IMR-90 (cell line): ENCODE results near the gene SOWAHC. TPM values are rescaled to one million over a fixed set of nuclear protein-coding genes. Genes with fewer than 3 reads are reported as not detected.

Source experiments
- ATAC-seq: fragments of 200-7000 bp; cut with Tn5 transposase; 2 replicates; pipeline ENCODE4 v1.9.1; 2020; ENCODE audit warnings: low read depth, mild to moderate bottlenecking, moderate library complexity
- BruUV-seq: library from RNA; stranded (reverse); fragments of 400-500 nt; replicated peaks from 2 replicates; lab custom pipeline; 2021; lab: Mats Ljungman, UMichigan
- CTCF ChIA-PET: fragments of 300-600 bp; formaldehyde crosslinking; extraction: SDS; loops from one replicate; lab custom pipeline; 2021; ENCODE audit warnings: antibody characterized with exemption; lab: Yijun Ruan, JAX
- POLR2A ChIA-PET: fragments of 300-600 bp; sonication (Branson Sonifier 250); formaldehyde crosslinking; loops from one replicate; lab custom pipeline; 2022; ENCODE audit warnings: antibody characterized with exemption; ENCODE audit not compliant: unreplicated experiment; lab: Charles Lee
- DNase-seq: peaks from one replicate; pipeline ENCODE4 v3.0.0; 2013
- H2AFZ ChIP-seq: replicated peaks from 2 replicates; pipeline ENCODE3; 2013; ENCODE audit warnings: low read length, mild to moderate bottlenecking; ENCODE audit not compliant: poor library complexity
- H2AK5ac ChIP-seq: 2 replicates; pipeline ENCODE4 v1.6.1; 2013; ENCODE audit warnings: low read depth, low read length, inconsistent platforms
- H2AK9ac ChIP-seq: replicated peaks from 2 replicates; pipeline ENCODE3; 2013; ENCODE audit warnings: mild to moderate bottlenecking, low read depth, low read length, moderate library complexity; ENCODE audit not compliant: poor library complexity
- H2BK120ac ChIP-seq: 2 replicates; pipeline ENCODE4 v1.6.1; 2013; ENCODE audit warnings: low read depth, low read length, inconsistent platforms
- H2BK15ac ChIP-seq: 3 replicates; pipeline ENCODE4 v1.6.1; 2013; ENCODE audit warnings: low read depth, low read length, inconsistent platforms
- H2BK20ac ChIP-seq: 2 replicates; pipeline ENCODE4 v1.6.1; 2013; ENCODE audit warnings: low read depth, mild to moderate bottlenecking, inconsistent platforms, low read length, moderate library complexity
- H2BK5ac ChIP-seq: 2 replicates; pipeline ENCODE4 v1.6.1; 2013; ENCODE audit warnings: mild to moderate bottlenecking, low read depth, low read length, inconsistent platforms; ENCODE audit not compliant: poor library complexity, severe bottlenecking
- H3K14ac ChIP-seq: replicated peaks from 2 replicates; pipeline ENCODE4 v1.6.1; 2013; ENCODE audit warnings: low read depth, low read length, inconsistent platforms
- H3K18ac ChIP-seq: 2 replicates; pipeline ENCODE4 v1.6.1; 2013; ENCODE audit warnings: low read depth, low read length, control low read depth
- H3K23ac ChIP-seq: 2 replicates; pipeline ENCODE4 v1.6.1; 2013; ENCODE audit warnings: low read depth, low read length, inconsistent platforms
- H3K27ac ChIP-seq: 2 replicates; pipeline ENCODE4 v1.5.1; 2013; ENCODE audit warnings: mild to moderate bottlenecking, control low read depth, low read length; ENCODE audit not compliant: insufficient read depth
- H3K27me3 ChIP-seq: 2 replicates; pipeline ENCODE4 v1.6.1; 2013; ENCODE audit warnings: low read length; ENCODE audit not compliant: control insufficient read depth, insufficient read depth
- H3K36me3 ChIP-seq: 2 replicates; pipeline ENCODE4 v1.6.1; 2013; ENCODE audit warnings: low read length, mixed read lengths; ENCODE audit not compliant: control insufficient read depth, insufficient read depth
- H3K4ac ChIP-seq: 2 replicates; pipeline ENCODE4 v1.6.1; 2013; ENCODE audit warnings: low read depth, low read length, inconsistent platforms
- H3K4me1 ChIP-seq: 2 replicates; pipeline ENCODE4 v1.6.1; 2013; ENCODE audit warnings: low read length, mixed read lengths; ENCODE audit not compliant: control insufficient read depth, insufficient read depth
- H3K4me2 ChIP-seq: 2 replicates; pipeline ENCODE4 v1.6.1; 2013; ENCODE audit warnings: low read depth, mild to moderate bottlenecking, control low read depth, low read length, moderate library complexity
- H3K4me3 ChIP-seq: 2 replicates; pipeline ENCODE4 v1.5.1; 2013; ENCODE audit warnings: low read depth, mild to moderate bottlenecking, control low read depth, low read length, moderate library complexity; ENCODE audit not compliant: insufficient read depth
- H3K56ac ChIP-seq: 2 replicates; pipeline ENCODE4 v1.6.1; 2013; ENCODE audit warnings: low read length, inconsistent platforms; ENCODE audit not compliant: insufficient read depth; ENCODE audit errors: extremely low read depth
- H3K79me1 ChIP-seq, 2 experiments: 2 replicates each; pipeline ENCODE4 v1.6.1; 2013; ENCODE audit warnings: low read length in 2 of 2, inconsistent platforms in 1 of 2, low read depth in 1 of 2
- H3K9ac ChIP-seq: 2 replicates; pipeline ENCODE4 v1.6.1; 2013; ENCODE audit warnings: low read depth, low read length, control low read depth
- H3K9me1 ChIP-seq: 2 replicates; pipeline ENCODE4 v1.6.1; 2013; ENCODE audit warnings: low read length, inconsistent platforms; ENCODE audit not compliant: insufficient read depth
- H3K9me3 ChIP-seq: 2 replicates; pipeline ENCODE4 v1.6.1; 2013; ENCODE audit warnings: low read length; ENCODE audit not compliant: control insufficient read depth, insufficient read depth
- H4K20me1 ChIP-seq: 2 replicates; pipeline ENCODE4 v1.6.1; 2013; ENCODE audit warnings: low read length, inconsistent platforms; ENCODE audit not compliant: insufficient read depth
- H4K5ac ChIP-seq: 2 replicates; pipeline ENCODE4 v1.6.1; 2013; ENCODE audit warnings: mild to moderate bottlenecking, low read depth, low read length, control low read depth
- H4K8ac ChIP-seq, 2 experiments: 2 replicates each; pipeline ENCODE4 v1.6.1; 2013; ENCODE audit warnings: low read depth in 2 of 2, low read length in 2 of 2, control low read depth in 1 of 2, inconsistent platforms in 1 of 2
- H4K91ac ChIP-seq: 2 replicates; pipeline ENCODE4 v1.6.1; 2013; ENCODE audit warnings: low read depth, low read length, inconsistent platforms; ENCODE audit not compliant: insufficient read depth
- BHLHE40 ChIP-seq: fragments of 150-350 bp; IDR thresholded peaks from 2 replicates; pipeline ENCODE4 v1.6.1; 2016; ENCODE audit warnings: mild to moderate bottlenecking, low read depth, low read length
- CEBPB ChIP-seq: IDR thresholded peaks from 2 replicates; pipeline ENCODE4 v1.6.1; 2012; ENCODE audit warnings: low read depth, low read length, improper control_type of control experiment
- CHD1 ChIP-seq: IDR thresholded peaks from 2 replicates; pipeline ENCODE4 v1.6.1; 2012; ENCODE audit warnings: low read depth, low read length, improper control_type of control experiment
- CTCF ChIP-seq: conservative IDR thresholded peaks from 2 replicates; pipeline ENCODE4 v1.5.1; 2012; ENCODE audit warnings: mild to moderate bottlenecking, low read depth, low read length, improper control_type of control experiment
- ELK1 ChIP-seq: fragments of 150-350 bp; IDR thresholded peaks from 2 replicates; pipeline ENCODE4 v1.6.1; 2016; ENCODE audit warnings: low read depth, mild to moderate bottlenecking, low read length, moderate library complexity, borderline replicate concordance
- FOS ChIP-seq: fragments of 150-350 bp; IDR thresholded peaks from 2 replicates; pipeline ENCODE4 v1.6.1; 2016; ENCODE audit warnings: low read depth, low read length
- MAFK ChIP-seq: IDR thresholded peaks from 2 replicates; pipeline ENCODE4 v1.6.1; 2012; ENCODE audit warnings: low read depth, low read length, improper control_type of control experiment
- MAZ ChIP-seq: IDR thresholded peaks from 2 replicates; pipeline ENCODE4 v1.6.1; 2012; ENCODE audit warnings: low read depth, mild to moderate bottlenecking, low read length, improper control_type of control experiment, moderate library complexity, borderline replicate concordance
- MXI1 ChIP-seq: IDR thresholded peaks from 2 replicates; pipeline ENCODE4 v1.6.1; 2012; ENCODE audit warnings: low read depth, mild to moderate bottlenecking, low read length, moderate library complexity, borderline replicate concordance
- NFE2L2 ChIP-seq: fragments of 150-350 bp; IDR thresholded peaks from 2 replicates; pipeline ENCODE4 v1.6.1; 2016; ENCODE audit warnings: low read depth, mild to moderate bottlenecking, low read length
- POLR2A ChIP-seq: IDR thresholded peaks from 2 replicates; pipeline ENCODE4 v1.6.1; 2012; ENCODE audit warnings: mild to moderate bottlenecking, low read depth, low read length
- RAD21 ChIP-seq: IDR thresholded peaks from 2 replicates; pipeline ENCODE4 v1.6.1; 2012; ENCODE audit warnings: low read length, improper control_type of control experiment
- RCOR1 ChIP-seq: IDR thresholded peaks from 2 replicates; pipeline ENCODE4 v1.6.1; 2012; ENCODE audit warnings: mild to moderate bottlenecking, low read length, improper control_type of control experiment; ENCODE audit not compliant: insufficient replicate concordance
- RFX5 ChIP-seq: IDR thresholded peaks from 2 replicates; pipeline ENCODE4 v1.8.0; 2012; ENCODE audit warnings: low read depth, mild to moderate bottlenecking, low read length, moderate library complexity
- SMC3 ChIP-seq: fragments of 150-350 bp; IDR thresholded peaks from 2 replicates; pipeline ENCODE4 v1.6.1; 2016; ENCODE audit warnings: low read depth, mild to moderate bottlenecking, antibody characterized with exemption, low read length, moderate library complexity
- USF2 ChIP-seq: fragments of 150-350 bp; IDR thresholded peaks from 2 replicates; pipeline ENCODE4 v1.6.1; 2017; ENCODE audit warnings: mild to moderate bottlenecking, antibody characterized with exemption, low read length, low read depth
- WGBS, 2 experiments: methylation state at CpG; one replicate each; pipeline versions ENCODE4 v1.1.5 to v1.1.7; 2013; ENCODE audit warnings: missing lambda C conversion rate in 2 of 2; ENCODE audit not compliant: insufficient read length in 1 of 2; ENCODE audit errors: extremely low coverage in 2 of 2; 5-methylcytosine and 5-hydroxymethylcytosine counted together
- dilution Hi-C: fragments of 300-500 bp; cut with HindIII; formaldehyde crosslinking; loops from one replicate; pipeline ENCODE4 v1.14.3; 2018; ENCODE audit warnings: low sequenced_read_pairs; ENCODE audit not compliant: unreplicated experiment
- in situ Hi-C: fragments of 300-500 bp; cut with MboI; formaldehyde crosslinking; loops from 3 replicates; pipeline ENCODE4 v1.14.3; 2019; ENCODE audit warnings: low sequenced_read_pairs, inconsistent platforms, mixed read lengths
- intact Hi-C: fragments of 100-400 bp; cut with micrococcal nuclease; formaldehyde crosslinking; loops from 2 replicates; pipeline ENCODE4 v1.10.0; 2022
- polyA plus RNA-seq, 3 experiments: library from polyadenylated mRNA; depleted of rRNA; stranded (reverse); fragments of >200 nt; gene quantifications; 2 replicates each; pipeline ENCODE4 v1.2.3, GENCODE V29; 2012; ENCODE audit warnings: low replicate concordance in 1 of 3
- total RNA-seq: library from RNA; depleted of rRNA; stranded (reverse); fragments of >200 nt; gene quantifications from 2 replicates; pipeline ENCODE4 v1.2.3, GENCODE V29; 2012

The SOWAHC gene
- total and polyA plus RNA-seq, 2 of the 4 experiments (the other 2 are of a cell fraction): 3.2 to 4.8 TPM

DNA sequence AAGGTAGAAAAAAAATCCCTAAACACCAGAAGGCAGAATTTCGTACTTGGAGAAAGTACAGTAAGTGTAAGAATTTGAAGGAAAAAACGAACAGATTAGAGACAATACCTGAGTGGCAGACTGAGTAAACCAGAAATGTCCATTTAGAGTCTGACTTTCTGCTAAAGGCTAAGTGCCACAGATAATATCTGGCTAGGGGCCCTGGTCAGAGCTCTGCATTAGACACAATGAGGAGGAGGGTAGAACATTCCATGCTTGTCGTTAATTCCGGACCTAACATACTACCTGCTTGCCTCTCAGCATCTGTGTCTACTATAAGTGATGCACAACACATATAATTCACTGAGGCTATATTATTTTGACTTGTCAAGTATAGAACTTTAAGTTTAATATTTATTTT is 18.5 kb upstream of the SOWAHC start:
- no peak overlapping the region for H3K18ac ChIP-seq
- no peak overlapping the region for H3K23ac ChIP-seq
- intact Hi-C loops (loop anchor here (5.0 kb wide), 1 partner anchor 38 kb away; no protein-coding TSS in a partner anchor), dilution Hi-C loops (no loop called here), in situ Hi-C loops (no loop called here)
- TF ChIP-seq FOS (no peak), CTCF (no peak), SMC3 (no peak), RCOR1 (no peak), POLR2A (no peak), MAZ (no peak), RFX5 (no peak), CEBPB (no peak), MAFK (no peak), NFE2L2 (no peak), RAD21 (no peak), ELK1 (no peak), BHLHE40 (no peak), MXI1 (no peak), CHD1 (no peak), USF2 (no peak)
- peaks cover 3% of the 10 kb centered on the region for H3K4me1 ChIP-seq
- H3K9me3 ChIP-seq: no peaks in the 10 kb centered on the region
- peaks cover 18% of the 10 kb centered on the region for H3K9me1 ChIP-seq
- H3K27ac ChIP-seq: no peak overlapping the region
- H3K27me3 ChIP-seq: no peaks in the 10 kb centered on the region
- no peak overlapping the region for H4K5ac ChIP-seq
- no peak overlapping the region for H2BK120ac ChIP-seq
- no peak overlapping the region for H2BK20ac ChIP-seq
- H2BK5ac ChIP-seq: no peak overlapping the region
- peaks cover 2% of the 10 kb centered on the region for H3K36me3 ChIP-seq
- H2AK9ac ChIP-seq: no peak overlapping the region
- ChIA-PET POLR2A (no interaction called here), CTCF (no interaction called here)
- H2AFZ ChIP-seq: no peak overlapping the region
- H3K4ac ChIP-seq: no peak overlapping the region
- DNase-seq: no peak
- H3K4me3 ChIP-seq: no peak overlapping the region
- peaks cover 31% of the 10 kb centered on the region for H4K20me1 ChIP-seq
- H3K14ac ChIP-seq: no peak overlapping the region
- no peak overlapping the region for H3K4me2 ChIP-seq
- H2AK5ac ChIP-seq: no peak overlapping the region
- peaks cover 33 to 80% of the 10 kb centered on the region in 2 experiments for H3K79me1 ChIP-seq
- H3K56ac ChIP-seq: no peak overlapping the region
- H3K9ac ChIP-seq: no peak overlapping the region
- no TSS peak for BruUV-seq
- no peak for ATAC-seq
- no CpG with 5 or more reads among the region's 4 CpGs for WGBS, 2 experiments
- no peak overlapping the region for H4K8ac ChIP-seq
- H2BK15ac ChIP-seq: no peak overlapping the region
- no peak overlapping the region for H4K91ac ChIP-seq
